CD4-positive, alpha-beta T cell treated with Interleukin-12 subunit alpha and Interleukin-12 subunit beta, for 1 hour (primary cell): ENCODE data around the gene HOXA6.

Source experiments
- DNase-seq: peaks from one replicate; pipeline ENCODE4 v3.0.0-alpha.2; 2020

Gene HOXA6

DNA sequence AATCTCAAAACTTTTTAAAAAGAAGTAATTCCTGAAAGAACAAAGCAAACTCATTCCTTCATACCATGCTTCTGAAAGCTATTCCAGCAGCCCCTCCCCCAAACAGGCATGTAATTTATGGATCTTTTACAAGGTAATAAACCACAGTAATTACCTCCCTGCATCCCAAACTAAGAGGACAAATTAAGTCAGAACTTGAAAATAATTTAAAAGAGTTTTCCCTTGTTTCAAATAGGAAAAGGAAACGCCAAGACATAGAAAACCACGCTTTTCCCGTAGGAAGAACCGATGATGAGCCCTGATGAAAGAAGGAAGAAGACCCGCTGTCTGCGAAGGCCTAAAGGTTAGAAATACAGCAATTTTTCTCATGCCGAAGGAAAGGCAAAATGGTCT is 25.9 kb downstream of the HOXA6 start:
- no peak for DNase-seq

DNA sequence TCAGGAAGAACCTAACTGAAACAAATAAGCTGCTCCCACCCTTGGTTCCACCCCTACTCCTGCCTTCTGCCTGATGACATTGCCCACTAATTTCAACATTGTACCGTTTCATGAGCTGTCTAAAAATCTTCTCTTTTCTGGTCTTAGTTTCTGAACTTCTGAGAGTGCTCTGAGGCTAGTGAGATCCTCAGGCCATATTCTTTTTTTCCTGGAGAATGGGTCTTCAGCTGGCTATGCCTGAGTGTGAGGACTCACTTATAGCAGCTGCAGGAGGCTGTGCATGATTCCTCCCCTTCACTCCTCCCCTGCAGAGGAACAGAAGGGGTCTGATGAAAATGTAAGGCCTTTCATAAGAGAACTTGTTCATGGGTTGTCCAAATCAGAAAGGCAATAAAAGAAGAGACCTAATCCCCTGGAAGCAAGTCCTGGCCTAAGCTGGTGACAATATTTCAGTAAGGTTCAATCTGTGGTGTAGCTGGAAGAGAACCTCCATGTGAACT is 28.1 kb downstream of the HOXA6 start:
- DNase-seq: no peak

DNA sequence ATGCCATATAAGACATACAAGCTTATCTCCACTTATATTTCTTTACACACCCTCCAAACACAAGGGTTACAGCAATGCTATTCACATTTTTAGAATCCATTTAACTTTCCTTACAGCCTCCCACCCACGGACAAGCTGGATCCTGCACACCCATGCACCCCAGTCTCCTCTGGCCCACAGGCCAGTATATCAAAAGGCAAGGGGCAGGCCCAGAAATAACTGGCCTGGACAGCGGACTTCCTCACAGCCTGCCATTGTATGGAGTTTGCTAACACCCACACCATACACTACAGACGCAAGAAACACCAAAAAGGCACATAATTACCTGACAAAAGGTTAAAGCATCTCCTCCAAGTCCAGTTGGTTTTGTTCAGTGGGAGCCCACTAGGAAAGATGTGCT is 29.0 kb downstream of the HOXA6 start:
- no peak for DNase-seq

DNA sequence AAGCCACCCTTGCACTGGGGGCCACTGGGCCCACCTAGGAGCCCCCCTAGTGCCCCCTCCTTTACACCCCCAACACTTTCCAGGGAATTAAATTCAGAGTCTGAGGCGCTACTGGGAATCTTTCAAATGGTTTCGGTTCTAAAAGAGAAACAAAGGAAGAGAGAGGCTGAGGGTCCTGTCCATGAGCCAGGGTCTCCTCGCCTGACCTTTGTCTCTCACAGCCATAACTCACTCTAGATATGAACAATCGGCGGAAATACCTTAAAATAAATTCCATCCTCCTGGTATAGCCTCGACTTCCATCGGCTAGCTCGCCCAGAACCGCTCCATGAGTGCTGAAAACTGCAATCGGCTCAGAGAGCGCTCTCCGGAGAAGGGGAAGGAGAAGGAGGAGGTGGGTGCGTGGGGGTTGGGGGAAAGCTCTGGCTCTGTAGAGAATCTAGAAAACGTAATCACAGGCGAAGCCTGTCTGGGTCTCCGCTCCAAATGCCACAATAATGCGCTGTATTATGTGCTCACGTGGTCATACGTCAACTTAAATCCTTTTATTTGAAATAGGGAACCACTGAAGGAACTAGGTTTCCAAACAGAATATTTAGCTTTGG is 29.6 kb downstream of the HOXA6 start:
- no peak for DNase-seq

DNA sequence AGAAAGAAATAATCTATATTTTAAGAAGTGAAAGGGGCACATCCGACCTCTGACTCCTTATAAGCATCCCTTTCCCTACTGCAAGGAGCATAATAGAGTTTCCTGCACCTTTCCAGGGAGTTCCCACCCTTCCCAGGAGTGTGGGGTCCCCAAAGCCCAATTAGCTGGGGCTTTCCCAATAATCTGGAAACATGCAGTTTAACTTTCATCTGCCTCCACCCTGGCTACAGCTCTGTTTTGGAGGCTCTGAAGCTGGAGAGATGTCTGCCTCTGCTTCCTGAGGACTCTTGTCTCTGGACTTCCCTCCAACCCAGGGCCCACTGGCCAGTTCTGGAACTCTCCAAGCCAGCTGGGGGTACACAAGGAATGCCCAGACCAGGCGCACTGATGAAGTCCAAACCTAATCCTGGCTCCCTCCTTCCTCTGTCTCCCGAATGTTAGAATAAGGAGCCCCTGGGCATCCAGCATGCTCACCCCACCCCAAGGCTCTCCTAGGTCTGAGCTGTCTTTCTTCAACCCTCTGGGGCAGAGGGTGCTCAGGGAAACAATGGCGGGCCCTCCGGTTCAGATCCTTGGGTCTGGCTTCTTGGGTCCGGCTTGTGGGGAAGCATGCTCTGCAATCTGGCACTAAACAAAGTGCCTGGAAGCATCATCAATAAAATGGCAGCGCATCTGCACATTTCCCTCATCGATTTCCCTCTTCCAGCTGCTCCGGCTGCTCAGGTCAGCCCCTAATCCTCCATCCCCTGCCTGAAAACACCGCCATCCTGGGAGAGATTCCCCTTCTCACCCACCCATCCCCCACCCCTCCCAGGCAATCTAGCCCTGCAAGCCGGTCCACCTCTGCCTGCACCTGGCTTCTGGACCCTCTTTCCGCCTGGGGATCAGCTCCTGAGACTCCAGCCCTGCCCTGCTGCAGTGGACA is 30.4 kb downstream of the HOXA6 start:
- DNase-seq: no peak

DNA sequence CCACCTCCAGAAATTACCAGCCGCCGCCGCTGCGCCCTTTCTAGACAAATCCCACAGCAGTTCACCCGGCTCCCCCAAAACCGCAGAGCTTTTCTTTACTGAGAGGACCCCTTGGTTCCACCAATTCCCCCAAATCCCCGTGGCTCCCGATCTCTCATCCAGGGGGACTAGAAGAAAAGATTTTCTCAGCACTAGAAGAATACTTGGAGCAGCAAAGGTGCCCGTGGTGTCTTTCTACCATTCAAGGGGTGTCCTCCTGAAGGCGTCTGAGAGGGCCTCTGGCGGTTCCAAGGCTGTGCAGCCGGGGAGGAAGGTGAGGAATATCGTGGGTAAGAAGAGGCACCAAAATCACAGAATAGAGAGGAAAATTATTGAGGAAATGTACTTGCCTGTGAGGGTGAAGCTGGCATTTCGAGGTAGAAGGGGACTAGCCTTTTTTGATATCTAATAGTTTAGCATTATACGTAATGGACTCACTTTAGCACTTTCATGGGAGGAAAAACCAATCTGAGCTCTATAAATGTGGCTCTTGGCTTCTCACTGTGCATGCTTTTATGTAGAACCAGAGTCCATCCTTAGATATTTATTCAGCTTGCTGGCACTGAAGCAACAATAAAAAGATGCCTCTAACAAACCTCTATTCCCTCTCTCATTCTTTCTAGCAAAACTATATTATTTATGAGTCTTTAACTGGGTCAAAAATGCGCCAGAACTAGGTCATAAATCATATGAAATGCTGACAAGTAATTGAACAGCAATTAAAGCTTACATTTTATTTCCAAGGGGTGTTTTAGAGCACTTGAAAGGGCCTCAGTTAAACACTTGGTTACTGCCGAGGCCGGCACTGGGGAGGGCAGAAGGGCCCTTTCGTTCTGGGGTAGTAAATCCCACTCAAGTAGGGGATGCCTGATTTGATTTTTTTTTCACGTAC is 31.3 kb downstream of the HOXA6 start:
- DNase-seq: no peak

DNA sequence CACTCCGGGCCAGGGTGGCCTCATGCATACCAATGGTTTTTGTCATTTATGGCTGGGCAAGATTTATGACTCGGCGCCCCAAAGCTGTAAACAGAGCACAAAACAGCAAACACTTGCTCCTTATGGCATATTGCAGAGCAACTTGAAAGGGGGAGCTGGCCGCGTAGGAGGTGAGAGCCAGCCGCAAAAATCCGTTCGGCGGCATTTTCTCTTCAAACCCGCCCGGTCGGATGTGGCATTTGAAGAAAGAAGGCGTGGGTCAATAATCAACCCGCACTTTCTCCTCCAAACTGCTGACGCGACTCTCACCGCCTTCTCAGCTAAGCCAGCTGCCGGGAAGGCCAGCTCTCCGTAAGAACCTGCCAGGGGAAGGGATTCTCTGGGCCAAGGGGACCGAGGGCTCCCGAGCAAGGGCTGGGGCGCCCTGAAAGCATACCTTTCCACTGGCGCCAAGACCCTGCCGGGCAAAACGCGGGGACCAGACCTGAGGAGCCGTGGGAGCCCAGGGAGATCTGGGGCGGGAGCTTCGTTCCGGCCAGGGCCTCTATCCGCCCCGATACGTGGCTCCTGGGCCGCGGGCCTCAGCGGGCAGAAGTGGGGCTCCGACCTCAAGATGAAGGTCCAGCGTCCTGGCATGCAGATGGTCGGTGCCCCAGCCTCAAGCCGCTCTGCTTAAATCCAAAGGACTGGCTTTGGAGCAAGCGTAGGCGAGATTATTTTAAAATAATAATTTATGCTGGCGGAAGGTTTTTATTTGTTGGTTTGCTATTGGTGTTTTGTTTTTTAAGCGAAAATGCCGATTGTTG is 32.1 kb downstream of the HOXA6 start:
- DNase-seq: no peak

DNA sequence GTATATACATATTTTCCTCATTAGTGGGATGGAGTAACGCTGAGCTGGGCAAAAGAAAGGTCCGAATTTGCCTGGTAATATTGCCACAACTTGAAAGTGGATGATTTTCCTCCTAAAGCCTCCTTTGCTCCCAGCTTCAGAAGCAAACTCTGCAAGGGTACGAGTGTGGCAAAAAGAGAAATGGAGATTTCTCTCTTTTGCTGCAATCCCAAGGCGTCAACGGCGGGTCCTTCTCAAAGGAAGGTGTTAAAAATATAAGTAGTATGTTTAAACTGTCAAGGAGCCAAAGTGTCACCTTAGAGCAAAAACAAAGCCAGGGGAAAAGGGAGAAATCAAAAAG is 32.7 kb downstream of the HOXA6 start:
- no peak for DNase-seq

DNA sequence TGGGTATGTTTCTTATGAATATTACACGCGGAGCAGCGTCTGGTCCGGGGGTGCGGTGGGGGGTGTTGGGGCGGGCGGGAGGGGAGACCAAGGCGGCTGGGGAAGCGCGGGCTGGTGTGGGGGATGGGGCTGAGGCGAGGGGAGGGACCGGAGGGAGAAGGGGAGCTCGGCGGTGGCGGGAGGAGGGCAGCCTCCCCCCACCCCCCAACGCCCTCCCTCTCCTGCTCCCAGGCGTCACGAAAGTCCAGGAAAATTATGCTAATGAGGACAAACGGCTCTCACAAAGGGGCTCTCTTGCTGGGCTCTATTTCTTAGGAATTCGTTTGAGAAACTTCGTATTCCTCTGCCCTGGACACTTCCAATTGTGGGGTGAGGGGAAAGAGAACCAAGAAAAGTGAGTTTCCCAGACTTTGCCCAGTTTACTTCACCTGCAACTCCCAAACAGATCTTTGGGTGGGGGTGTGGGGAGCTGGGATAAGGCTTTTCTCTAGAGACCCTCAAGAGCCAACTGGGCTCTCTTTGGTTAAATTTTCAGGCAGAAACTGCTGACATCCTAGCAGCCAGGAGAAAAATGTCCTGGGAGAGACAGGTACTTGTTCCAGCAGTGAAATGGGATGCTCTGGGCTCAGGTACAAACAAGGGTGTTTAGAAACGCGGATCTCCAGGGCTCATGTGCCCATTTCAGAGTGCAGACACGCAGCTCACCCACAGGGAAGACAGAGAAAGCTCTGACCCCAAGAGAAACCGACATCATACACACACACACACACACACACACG is 33.4 kb downstream of the HOXA6 start:
- DNase-seq: no peak

DNA sequence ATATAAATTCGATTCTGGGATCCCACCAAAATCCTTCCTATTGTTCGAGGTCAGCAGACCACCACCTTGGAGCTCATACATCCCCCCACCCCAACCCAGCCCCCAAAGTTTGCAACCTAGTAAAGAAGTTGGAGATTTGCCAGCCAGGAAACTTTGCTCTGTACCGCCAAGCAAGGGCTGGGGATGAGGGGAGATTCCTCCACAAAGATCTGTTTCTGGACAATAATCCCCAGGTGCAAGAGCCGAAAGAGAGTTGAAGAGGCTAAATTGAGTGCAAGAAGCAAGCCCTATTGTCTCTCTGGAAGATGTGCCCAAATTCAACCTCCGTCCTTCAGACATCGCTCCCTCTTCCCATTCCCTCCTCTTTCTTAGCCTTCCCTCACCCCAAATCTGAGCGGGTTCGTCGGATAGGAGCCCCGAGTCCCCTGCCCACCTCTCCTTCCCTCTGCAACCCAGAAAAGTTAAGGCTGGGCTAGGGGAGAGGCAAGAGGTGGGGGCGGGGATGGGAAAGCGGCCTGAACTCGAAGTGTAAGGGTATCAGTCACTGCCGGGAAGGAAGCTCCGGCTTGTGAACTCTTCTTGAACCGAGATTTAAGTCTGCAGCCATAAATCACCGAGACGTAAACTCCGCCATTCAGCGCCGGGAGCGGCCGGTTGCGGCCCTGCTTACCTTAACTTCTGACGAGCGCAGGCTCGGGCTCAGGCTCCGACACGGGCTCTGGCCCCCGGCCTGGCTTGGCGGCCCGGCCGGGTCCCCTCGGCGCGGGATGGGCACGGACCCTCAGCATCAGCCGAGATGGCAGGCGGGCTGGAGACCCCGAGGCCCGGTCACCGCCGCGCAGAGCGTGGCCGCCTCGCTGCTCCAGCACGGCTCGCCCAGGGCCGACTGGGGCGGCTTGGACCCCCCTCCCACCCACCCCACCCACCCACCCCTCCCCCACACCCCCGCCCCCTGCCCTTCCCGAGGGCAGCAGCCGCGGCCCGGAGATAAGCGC is 34.3 kb downstream of the HOXA6 start:
- DNase-seq: no peak

DNA sequence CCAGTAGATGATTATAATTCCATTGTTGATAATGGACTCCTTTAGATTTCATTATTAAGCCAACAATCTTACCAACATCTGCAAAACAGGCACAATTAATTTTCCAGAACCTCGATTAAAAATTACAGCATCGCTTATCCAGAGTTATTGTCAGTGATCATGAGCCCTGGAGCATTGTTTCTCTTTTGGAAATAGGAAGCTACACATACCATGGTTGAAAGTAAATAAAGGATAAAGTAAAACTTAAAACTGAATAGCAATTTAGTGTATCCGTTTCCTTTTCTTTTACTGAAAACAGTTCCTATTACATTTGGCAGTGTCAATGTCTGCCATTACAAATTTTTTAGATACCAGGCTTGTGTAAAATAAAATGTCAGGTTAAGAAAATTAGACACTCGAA is 35.2 kb downstream of the HOXA6 start:
- no peak for DNase-seq

DNA sequence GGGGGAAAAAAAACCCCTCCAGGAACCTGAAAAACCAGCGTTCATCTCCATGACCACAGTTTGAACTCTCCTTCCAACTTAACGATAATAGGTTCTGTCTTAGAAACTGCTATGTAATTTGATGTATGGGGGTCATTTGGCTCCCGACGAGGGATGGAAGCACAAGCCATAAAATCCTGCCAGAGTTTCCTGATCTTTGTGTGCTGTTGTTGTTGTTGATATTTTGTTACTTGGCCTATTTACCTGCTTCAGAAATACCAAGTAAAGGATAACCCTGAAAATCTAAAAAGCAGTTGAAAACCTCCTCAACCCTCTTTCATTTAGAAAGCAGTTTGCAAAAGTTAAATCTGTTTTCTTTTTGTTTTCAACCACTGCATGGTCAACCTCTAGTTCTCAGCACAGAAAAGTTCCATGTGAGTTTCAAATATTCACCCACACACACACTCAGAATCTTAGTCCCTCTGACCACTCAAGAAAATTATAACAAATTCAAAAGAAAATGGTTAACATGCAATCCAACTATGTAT is 35.8 kb downstream of the HOXA6 start:
- no peak for DNase-seq

DNA sequence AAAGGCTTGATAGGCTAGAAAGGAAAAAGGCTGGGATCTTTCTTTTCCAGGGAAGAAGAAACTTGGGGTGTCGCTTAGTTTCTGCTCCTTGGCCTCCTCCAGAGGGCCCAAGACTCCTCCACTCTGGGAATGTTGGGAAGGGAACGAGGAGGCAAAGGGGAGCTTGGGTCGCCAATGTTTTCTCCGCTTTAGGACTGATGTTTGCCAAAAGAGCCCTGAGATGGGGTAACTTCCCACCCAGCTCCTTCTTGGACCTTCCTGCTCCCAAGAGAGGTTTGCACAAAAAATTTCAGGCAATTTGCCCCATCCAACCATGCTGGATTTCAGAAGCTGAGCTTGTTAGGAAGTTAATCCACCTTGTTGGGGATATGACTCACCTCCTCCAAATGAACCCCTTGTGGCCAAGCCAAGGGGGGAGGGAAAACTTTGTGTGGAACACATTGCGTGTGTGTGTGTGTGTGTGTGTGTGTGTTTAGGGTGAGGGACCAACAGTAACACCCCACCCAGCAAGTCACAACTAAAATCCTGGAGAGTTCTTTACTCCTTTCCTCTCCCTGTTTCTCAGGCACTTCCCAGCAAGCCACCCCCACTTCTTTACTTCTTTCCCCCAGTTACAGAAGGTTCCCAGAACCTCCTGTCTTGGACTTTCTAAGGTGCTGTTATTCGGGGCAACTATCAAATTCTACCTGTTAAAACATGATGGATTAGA is 36.4 kb downstream of the HOXA6 start:
- no peak for DNase-seq

DNA sequence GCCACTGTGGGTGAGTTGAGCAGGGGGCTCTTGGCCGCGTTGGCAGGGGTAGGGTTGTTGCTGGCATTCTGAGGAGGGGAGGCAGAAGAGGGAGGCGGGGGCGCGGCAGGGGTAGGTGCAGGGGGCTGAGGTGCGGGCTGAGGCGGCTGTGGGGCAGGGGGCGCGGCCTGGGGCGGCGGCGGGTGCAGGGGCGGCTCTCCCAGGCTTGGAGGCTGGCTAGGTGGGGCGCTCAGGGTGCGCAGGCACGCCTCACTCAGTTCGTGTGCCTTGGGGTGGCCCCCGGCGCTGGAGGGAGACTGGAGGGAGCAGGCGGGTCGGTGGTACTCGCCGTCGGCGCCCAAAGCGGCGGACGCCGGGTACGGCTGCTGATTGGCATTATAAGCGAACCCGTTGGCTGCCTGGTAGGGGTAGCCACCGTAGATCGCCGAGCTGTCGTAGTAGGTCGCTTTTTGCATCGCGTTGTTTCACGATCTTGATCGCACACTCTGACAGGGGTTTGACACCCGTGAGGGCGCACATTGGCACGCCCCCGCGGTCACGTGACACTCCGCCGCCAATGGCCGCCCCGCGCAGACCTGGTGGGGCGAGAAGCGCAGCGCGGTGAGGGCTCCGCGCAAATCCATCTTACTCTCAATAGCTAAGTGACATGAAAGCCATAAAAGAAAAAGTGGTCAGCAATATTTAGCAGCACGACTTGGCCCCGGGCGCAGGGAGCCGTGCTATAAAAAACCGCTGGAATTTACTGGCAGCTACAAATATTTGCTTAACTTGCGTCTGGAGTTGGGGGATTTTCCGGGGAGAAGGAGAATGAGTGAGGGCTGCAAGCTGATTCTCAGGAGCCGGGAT is 37.2 kb downstream of the HOXA6 start:
- DNase-seq: no peak

DNA sequence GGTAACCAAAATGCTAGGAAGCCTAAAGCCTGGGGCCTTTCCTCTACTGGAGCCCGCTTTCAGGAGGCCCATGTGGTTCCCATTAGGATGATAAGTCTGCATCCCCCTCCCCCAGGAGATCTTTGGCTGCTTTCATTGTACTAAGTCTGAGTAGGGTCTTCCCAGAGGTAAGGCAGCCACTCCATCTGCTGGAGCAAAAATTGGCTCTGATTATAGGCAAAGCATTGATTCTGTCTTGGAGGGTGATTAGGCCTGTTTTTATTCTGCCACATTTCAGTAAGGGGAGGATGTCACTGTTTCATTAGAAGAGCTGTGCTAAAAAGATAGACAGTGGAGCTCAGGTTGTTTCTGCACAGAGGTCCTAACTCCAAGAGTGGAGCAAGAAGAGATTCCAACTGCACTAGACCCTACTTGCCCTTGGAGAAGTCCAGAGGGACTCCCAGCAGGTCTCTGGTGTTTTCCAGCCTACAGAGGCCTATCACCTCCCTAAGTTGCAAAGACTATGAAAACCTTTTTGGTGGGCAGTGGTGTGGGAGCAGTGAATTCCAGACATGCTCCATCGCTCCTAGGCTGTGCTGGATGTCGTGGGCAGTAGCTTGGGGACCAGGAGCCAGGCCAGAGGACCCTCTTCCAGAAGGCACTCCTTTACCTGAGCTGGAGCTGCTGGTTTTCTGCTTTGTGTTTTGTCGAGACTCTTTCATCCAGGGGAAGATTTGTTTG is 37.9 kb downstream of the HOXA6 start:
- DNase-seq: no peak

DNA sequence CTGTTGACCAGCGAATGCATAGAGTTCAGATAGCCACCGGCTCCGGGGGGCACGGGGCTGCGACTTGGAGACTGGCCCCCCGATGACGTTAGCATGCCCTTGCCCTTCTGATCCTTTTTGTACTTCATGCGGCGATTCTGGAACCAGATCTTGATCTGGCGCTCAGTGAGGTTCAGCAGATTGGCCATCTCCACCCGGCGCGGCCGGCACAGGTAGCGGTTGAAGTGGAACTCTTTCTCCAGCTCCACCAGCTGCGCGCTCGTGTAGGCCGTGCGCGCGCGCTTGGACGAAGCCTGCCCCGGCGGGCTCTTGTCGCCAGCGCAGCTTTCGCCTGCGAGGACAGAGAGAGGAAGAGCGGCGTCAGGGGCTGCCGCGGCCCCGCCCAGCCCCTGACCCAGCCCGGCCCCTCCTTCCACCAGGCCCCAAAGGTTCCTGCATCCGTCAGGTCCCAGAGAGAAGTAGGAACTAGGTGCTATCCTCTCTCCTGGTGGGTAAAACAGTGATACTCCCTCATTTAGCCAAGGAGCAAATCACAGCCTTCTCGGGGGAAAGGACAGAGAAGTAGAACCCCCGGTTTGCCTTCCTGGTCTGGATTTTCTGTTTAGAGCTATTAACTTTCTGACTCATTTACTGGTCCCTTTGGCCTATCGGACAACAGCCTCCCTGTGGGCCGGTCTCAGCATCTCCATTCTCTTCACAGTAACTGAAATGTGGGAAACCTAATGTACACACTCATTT is 39.0 kb downstream of the HOXA6 start:
- DNase-seq: no peak
